K562 (cell line): ENCODE results near the gene AHCYL1. TPM values are rescaled to one million over a fixed set of nuclear protein-coding genes. Genes with fewer than 3 reads are reported as not detected.

ENCODE experiments used
- AFF4 ChIP-seq: sonication (generic); formaldehyde crosslinking; IDR thresholded peaks from 2 replicates; pipeline ENCODE4 v1.8.0; 2023; ENCODE audit warnings: mild to moderate bottlenecking, missing genetic modification reagents
- CBFA2T3 ChIP-seq: fragments of 450-650 bp; IDR thresholded peaks from 2 replicates; pipeline ENCODE4 v1.6.1; 2017
- FOXP1 ChIP-seq: sonication (generic); formaldehyde crosslinking; IDR thresholded peaks from 2 replicates; pipeline ENCODE4 v1.8.0; 2022; ENCODE audit warnings: mild to moderate bottlenecking, missing genetic modification reagents
- HBP1 ChIP-seq: fragments of 450-650 bp; formaldehyde crosslinking; IDR thresholded peaks from 2 replicates; pipeline ENCODE4 v1.4.0; 2022; ENCODE audit warnings: missing genetic modification characterization
- MYBL2 ChIP-seq, 2 experiments: fragments of 450-650 bp in 1 of 2; sonication (generic) in 1 of 2; formaldehyde crosslinking in 1 of 2; IDR thresholded peaks; 2 replicates each; pipeline versions ENCODE4 v1.6.1 to v1.8.1; 2017 to 2022; ENCODE audit warnings: borderline replicate concordance in 1 of 2, inconsistent platforms in 1 of 2, low read depth in 1 of 2, mild to moderate bottlenecking in 1 of 2, missing genetic modification reagents in 1 of 2, moderate library complexity in 1 of 2
- MYNN ChIP-seq, 2 experiments: sonication (generic); formaldehyde crosslinking in 1 of 2; IDR thresholded peaks; 2 replicates each; pipeline versions ENCODE4 v1.5.0 to v1.6.1; 2016 to 2020; ENCODE audit warnings: antibody characterized with exemption in 1 of 2, missing genetic modification reagents in 1 of 2
- NCOA1 ChIP-seq: fragments of 450-650 bp; IDR thresholded peaks from 2 replicates; pipeline ENCODE4 v1.6.1; 2016; ENCODE audit warnings: low read depth
- PBX2 ChIP-seq, 2 experiments: IDR thresholded peaks in 1 of 2; conservative IDR thresholded peaks in 1 of 2; 2 replicates each; pipeline ENCODE4 v1.6.1; 2016; ENCODE audit warnings: low read depth in 2 of 2, mild to moderate bottlenecking in 1 of 2, missing compliant biosample characterization in 1 of 2, missing genetic modification characterization in 1 of 2, moderate library complexity in 1 of 2
- RBBP5 ChIP-seq: fragments of 200-600 bp; sonication (generic); IDR thresholded peaks from 2 replicates; pipeline ENCODE4 v1.6.1; 2012; ENCODE audit warnings: borderline replicate concordance, mild to moderate bottlenecking, low read length, control low read depth, inconsistent platforms; ENCODE audit not compliant: insufficient read depth, poor library complexity, severe bottlenecking
- SMARCA5 ChIP-seq: fragments of 450-650 bp; IDR thresholded peaks from 2 replicates; pipeline ENCODE4 v1.6.1; 2016
- ZEB2 ChIP-seq: fragments of 450-650 bp; IDR thresholded peaks from 2 replicates; pipeline ENCODE4 v1.6.1; 2016
- ZFP91 ChIP-seq: sonication (generic); formaldehyde crosslinking; IDR thresholded peaks from 2 replicates; pipeline ENCODE4 v1.8.0; 2022; ENCODE audit warnings: mild to moderate bottlenecking, missing genetic modification reagents
- ZNF384 ChIP-seq: IDR thresholded peaks from 2 replicates; pipeline ENCODE4 v1.6.1; 2012; ENCODE audit warnings: low read depth, low read length, improper control_type of control experiment
- ZNF512 ChIP-seq: IDR thresholded peaks from 2 replicates; pipeline ENCODE4 v1.6.1; 2016; ENCODE audit warnings: missing genetic modification characterization, missing compliant biosample characterization
- ZNF583 ChIP-seq: fragments of 250-450 bp; sonication (Bioruptor Pico); IDR thresholded peaks from 2 replicates; pipeline ENCODE4 v1.4.0; 2020
- polyA plus RNA-seq, 8 experiments: library from polyadenylated mRNA; depleted of rRNA in 4 of 8; stranded (reverse) in 5 of 8; unstranded in 3 of 8; fragments of >200 nt; fragmentation: Nextera tagmentation in 2 of 8; fragmentation: Illumina TruSeq in 1 of 8; extraction: Ambion mirVana in 2 of 8; extraction: Trizol in 1 of 8; gene quantifications; 2 replicates each; pipeline versions ENCODE4 v1.2.1 to v1.2.3, GENCODE V29; 2011 to 2014; ENCODE audit warnings: inconsistent platforms in 1 of 8, missing spikeins in 1 of 8
- total RNA-seq, 7 experiments: library from RNA; depleted of rRNA in 6 of 7; stranded (reverse); fragments of >200 nt in 6 of 7; fragmentation: Illumina TruSeq in 2 of 7; extraction: Trizol in 2 of 7; gene quantifications; 2 replicates each; pipeline versions ENCODE4 v1.2.1 to v1.2.3, GENCODE V29; 2011 to 2021; ENCODE audit warnings: low replicate concordance in 1 of 7

AHCYL1 gene
- total and polyA plus RNA-seq, 9 of the 15 experiments (the other 6 are each of a cell fraction or from before 2014, with no cell fraction given): 27.3 to 118 (median 44.5) TPM

- TF ChIP-seq MYBL2 (IDR thresholded peaks at IDR 0.05; ENCODE audit: low read depth) (no peak; the same call in 1 of the 2 replicates), MYBL2 (CRISPR knock-in tag; IDR thresholded peaks at IDR 0.05; ENCODE audit: borderline replicate concordance) (no peak), ZEB2 (no peak), ZNF583 (CRISPR knock-in tag) (no peak), NCOA1 (no peak), RBBP5 (peak; percentile 84), ZNF512 (tag) (no peak), PBX2 (CRISPR knock-in tag; IDR thresholded peaks at IDR 0.05; ENCODE audit: low read depth) (no peak), PBX2 (tag; conservative IDR thresholded peaks at IDR 0.05; ENCODE audit: low read depth) (no peak), ZNF384 (no peak), MYNN (IDR thresholded peaks at IDR 0.05) (no peak), MYNN (CRISPR knock-in tag; IDR thresholded peaks at IDR 0.05) (no peak), FOXP1 (CRISPR knock-in tag) (peak; percentile 87; the same call in 1 of the 2 replicates), SMARCA5 (no peak), HBP1 (CRISPR knock-in tag) (no peak), CBFA2T3 (no peak), AFF4 (CRISPR knock-in tag) (peak; percentile 78), ZFP91 (no peak)
Observed at GRCh38 chr1:110034451-110035235, 50.1 kb downstream of the AHCYL1 start, which contains the start of gene STRIP1 (continued).
